Naive thymus-derived CD4-positive, alpha-beta T cell (primary cell): ENCODE measurements around the gene CHRNB1. TPM values are rescaled to one million over a fixed set of nuclear protein-coding genes. Genes with fewer than 3 reads are reported as not detected.
"Not testable (repeated sequence)": the region's sequence is repeated elsewhere in the genome, so short reads cannot be mapped to it uniquely, and the experiment has no call there.

Experiments used
- ATAC-seq: fragments of 150-1000 bp; cut with Tn5 transposase; 2 replicates; pipeline ENCODE4 v1.10.0; 2021; ENCODE audit warnings: mild to moderate bottlenecking, moderate library complexity
- CTCF ChIA-PET: fragments of 350-600 bp; sonication (Branson Sonifier 250); formaldehyde crosslinking; loops from one replicate; lab custom pipeline; 2021; ENCODE audit warnings: antibody characterized with exemption; lab: Charles Lee
- POLR2A ChIA-PET: fragments of 350-600 bp; sonication (Branson Sonifier 250); formaldehyde crosslinking; loops from one replicate; lab custom pipeline; 2021; ENCODE audit warnings: antibody characterized with exemption, inconsistent platforms; lab: Charles Lee
- DNase-seq, 9 donors: peaks; one replicate each; pipeline versions ENCODE4 v3.0.0 to v3.0.0-alpha.2; 2020 to 2022; ENCODE audit warnings: mixed read lengths in 1 of 9
- H3K27ac ChIP-seq: one replicate; pipeline ENCODE4 v1.7.0; 2013; ENCODE audit warnings: mild to moderate bottlenecking, low read depth, low read length, moderate library complexity
- H3K27me3 ChIP-seq, 2 donors: one replicate each; pipeline ENCODE4 v1.7.0; 2013; ENCODE audit warnings: low read length in 2 of 2, mild to moderate bottlenecking in 2 of 2, moderate library complexity in 2 of 2; ENCODE audit not compliant: control insufficient read depth in 2 of 2, insufficient read depth in 2 of 2
- H3K36me3 ChIP-seq, 3 experiments: 1 replicate in 2 of 3; 2 replicates in 1 of 3; pipeline ENCODE4 v1.7.0; 2013; ENCODE audit warnings: low read length in 3 of 3, mild to moderate bottlenecking in 3 of 3, moderate library complexity in 1 of 3; ENCODE audit not compliant: insufficient read depth in 3 of 3, control insufficient read depth in 2 of 3
- H3K4me1 ChIP-seq, 2 donors: one replicate each; pipeline ENCODE4 v1.7.0; 2013; ENCODE audit warnings: low read length in 2 of 2, mild to moderate bottlenecking in 2 of 2, moderate library complexity in 1 of 2; ENCODE audit not compliant: control insufficient read depth in 2 of 2, insufficient read depth in 2 of 2
- H3K4me3 ChIP-seq: 2 replicates; pipeline ENCODE4 v1.7.0; 2013; ENCODE audit warnings: mild to moderate bottlenecking, low read length
- H3K9me3 ChIP-seq, 3 experiments: 1 replicate in 2 of 3; 2 replicates in 1 of 3; pipeline ENCODE4 v1.7.0; 2013; ENCODE audit warnings: low read length in 3 of 3; ENCODE audit not compliant: control insufficient read depth in 2 of 3
- H3K27ac Mint-ChIP-seq, 9 donors: one replicate each; pipeline ENCODE4 v1.8.0; 2020 to 2022; ENCODE audit warnings: mixed read lengths in 9 of 9, mild to moderate bottlenecking in 8 of 9, moderate library complexity in 5 of 9, inconsistent platforms in 2 of 9
- H3K27me3 Mint-ChIP-seq, 5 donors: one replicate each; pipeline ENCODE4 v1.8.0; 2021 to 2022; ENCODE audit warnings: mixed read lengths in 5 of 5, mild to moderate bottlenecking in 1 of 5
- H3K36me3 Mint-ChIP-seq, 5 donors: one replicate each; pipeline ENCODE4 v1.8.0; 2020 to 2022; ENCODE audit warnings: mixed read lengths in 5 of 5, mild to moderate bottlenecking in 3 of 5, inconsistent platforms in 1 of 5
- H3K4me1 Mint-ChIP-seq, 7 donors: one replicate each; pipeline ENCODE4 v1.8.0; 2020 to 2022; ENCODE audit warnings: mixed read lengths in 7 of 7, mild to moderate bottlenecking in 3 of 7, inconsistent platforms in 1 of 7
- H3K4me3 Mint-ChIP-seq, 10 donors: one replicate each; pipeline ENCODE4 v1.8.0; 2020 to 2022; ENCODE audit warnings: mild to moderate bottlenecking in 10 of 10, mixed read lengths in 10 of 10, moderate library complexity in 6 of 10, inconsistent platforms in 2 of 10
- H3K9me3 Mint-ChIP-seq, 11 donors: one replicate each; pipeline ENCODE4 v1.8.0; 2020 to 2022; ENCODE audit warnings: mixed read lengths in 11 of 11, mild to moderate bottlenecking in 4 of 11, inconsistent platforms in 1 of 11, moderate library complexity in 1 of 11
- intact Hi-C, 2 donors: fragments of 100-400 bp; cut with micrococcal nuclease; formaldehyde crosslinking; loops; one replicate each; pipeline ENCODE4 v1.15.1; 2023
- polyA plus RNA-seq, 2 donors: library from polyadenylated mRNA; unstranded; fragments of 300-500 nt; fragmentation: Illumina TruSeq; gene quantifications; one replicate each; pipeline ENCODE4 v1.2.3, GENCODE V29; 2021
- total RNA-seq, 6 experiments: library from RNA in 5 of 6; stranded (reverse) in 5 of 6; gene quantifications; 1 replicate in 5 of 6; 2 replicates in 1 of 6; pipeline ENCODE4 v1.2.3 and lab custom pipeline; 2021 to 2026

The CHRNB1 gene
- total and polyA plus RNA-seq, 7 experiments from 2014 or later: 6.0 to 24.8 (median 7.3) TPM

- Mint-ChIP-seq H3K27ac (peak overlapping the region in 1 of 9 donors; percentile 42), H3K4me3 (no peak overlapping the region), H3K9me3 (peaks cover 0 to 2% (median 0%) of the 10 kb centered on the region in 11 donors), H3K36me3 (peaks cover 0 to 12% (median under 1%) of the 10 kb centered on the region in 5 donors), H3K27me3 (no peaks in the 10 kb centered on the region), H3K4me1 (peaks cover 1 to 21% (median 13%) of the 10 kb centered on the region in 7 donors)
- no peaks in the 10 kb centered on the region for H3K4me1 ChIP-seq
- H3K36me3 ChIP-seq: peaks cover 0 to 62% (median 12%) of the 10 kb centered on the region in 3 experiments
- ATAC-seq (no peak), DNase-seq (no peak)
- H3K27me3 ChIP-seq: no peaks in the 10 kb centered on the region
- no peak overlapping the region for H3K27ac ChIP-seq
- ChIA-PET CTCF (interaction anchor here (1.1 to 1.4 kb wide), 2 partner anchors 10 to 48 kb away, joined by 3 to 4 read pairs; no protein-coding TSS in a partner anchor), POLR2A (interaction anchor here (1.0 to 2.8 kb wide), 5 partner anchors 10 to 82 kb away, joined by 4 to 16 read pairs (median 5); partner anchors contain the start of gene TMEM256)
- H3K9me3 ChIP-seq: no peaks in the 10 kb centered on the region
- H3K4me3 ChIP-seq: no peak overlapping the region
- intact Hi-C loops: no loop called here
Observed at GRCh38 chr17:7466318-7466638, 21.4 kb downstream of the CHRNB1 start.

- Mint-ChIP-seq H3K36me3 (peaks cover 0 to 10% (median 0%) of the 10 kb centered on the region in 5 donors), H3K4me1 (peaks cover 6 to 25% (median 17%) of the 10 kb centered on the region in 7 donors), H3K9me3 (no peaks in the 10 kb centered on the region), H3K4me3 (peak overlapping the region in 1 of 10 donors; percentile 51), H3K27ac (peak overlapping the region in 5 of 9 donors; percentile 26 to 49 (median 33)), H3K27me3 (no peaks in the 10 kb centered on the region)
- Histone ChIP-seq H3K27ac (no peak overlapping the region), H3K4me1 (peaks cover 0 to under 1% of the 10 kb centered on the region in 2 donors), H3K4me3 (no peak overlapping the region), H3K9me3 (no peaks in the 10 kb centered on the region), H3K36me3 (peaks cover 0 to 58% (median 12%) of the 10 kb centered on the region in 3 experiments), H3K27me3 (no peaks in the 10 kb centered on the region)
- intact Hi-C loops: no loop called here
- CTCF ChIA-PET: interaction anchor here (1.1 to 1.4 kb wide), 2 partner anchors 9 to 48 kb away, joined by 3 to 4 read pairs; no protein-coding TSS in a partner anchor
- POLR2A ChIA-PET: interaction anchor here (0.7 to 2.8 kb wide), 6 partner anchors 9 to 82 kb away, joined by 3 to 16 read pairs (median 4); partner anchors contain the start of gene TMEM256
- no peak for DNase-seq
- peak; percentile 72 for ATAC-seq
Observed at GRCh38 chr17:7466639-7467341, 21.9 kb downstream of the CHRNB1 start.

- no peak overlapping the region for H3K4me3 ChIP-seq
- no peaks in the 10 kb centered on the region for H3K27me3 Mint-ChIP-seq
- ChIA-PET POLR2A (interaction anchor here (0.7 to 2.8 kb wide), 4 partner anchors 9 to 64 kb away, joined by 3 to 16 read pairs (median 5); partner anchors contain the start of gene TMEM256), CTCF (interaction anchor here (1.4 kb wide), 1 partner anchor 8 kb away, joined by 4 read pairs; no protein-coding TSS in a partner anchor)
- intact Hi-C loops: no loop called here
- H3K27ac ChIP-seq: no peak overlapping the region
- H3K4me1 Mint-ChIP-seq: peaks cover 10 to 30% (median 20%) of the 10 kb centered on the region in 7 donors
- ATAC-seq (no peak), DNase-seq (no peak)
- peak overlapping the region in 2 of 9 donors; percentile 33 to 63 for H3K27ac Mint-ChIP-seq
- H3K4me1 ChIP-seq: peaks cover 0 to 4% of the 10 kb centered on the region in 2 donors
- no peaks in the 10 kb centered on the region for H3K9me3 ChIP-seq
- H3K36me3 Mint-ChIP-seq: peaks cover 0 to 10% (median 0%) of the 10 kb centered on the region in 5 donors
- H3K27me3 ChIP-seq: no peaks in the 10 kb centered on the region
- H3K9me3 Mint-ChIP-seq: no peaks in the 10 kb centered on the region
- no peak overlapping the region for H3K4me3 Mint-ChIP-seq
- peaks cover 0 to 51% (median 12%) of the 10 kb centered on the region in 3 experiments for H3K36me3 ChIP-seq
Observed at GRCh38 chr17:7467498-7467897, 22.6 kb downstream of the CHRNB1 start.

GRCh38 chr17:7468290-7468689 is 23.4 kb downstream of the CHRNB1 start:
- Mint-ChIP-seq H3K4me3 (no peak overlapping the region), H3K27me3 (no peaks in the 10 kb centered on the region), H3K4me1 (peaks cover 10 to 36% (median 20%) of the 10 kb centered on the region in 7 donors), H3K36me3 (peaks cover 0 to 8% (median 0%) of the 10 kb centered on the region in 5 donors), H3K27ac (peak overlapping the region in 2 of 9 donors; percentile 38 to 43), H3K9me3 (no peaks in the 10 kb centered on the region)
- H3K4me1 ChIP-seq: peaks cover 0 to 4% of the 10 kb centered on the region in 2 donors
- no peak overlapping the region for H3K27ac ChIP-seq
- intact Hi-C loops: no loop called here
- ChIA-PET POLR2A (interaction anchor here (2.8 to 3.7 kb wide), 2 partner anchors 8 to 11 kb away, joined by 16 to 21 read pairs; partner anchors contain the start of gene ZBTB4), CTCF (interaction anchor here (0.5 kb wide), 1 partner anchor 45 kb away, joined by 3 read pairs; no protein-coding TSS in a partner anchor)
- DNase-seq (no peak), ATAC-seq (no peak)
- no peak overlapping the region for H3K4me3 ChIP-seq
- H3K36me3 ChIP-seq: peaks cover 0 to 43% (median 8%) of the 10 kb centered on the region in 3 experiments
- no peaks in the 10 kb centered on the region for H3K27me3 ChIP-seq
- no peaks in the 10 kb centered on the region for H3K9me3 ChIP-seq

- H3K4me1 ChIP-seq: peaks cover 0 to 4% of the 10 kb centered on the region in 2 donors
- H3K9me3 ChIP-seq: no peaks in the 10 kb centered on the region
- no peak for DNase-seq
- Mint-ChIP-seq H3K4me1 (peaks cover 10 to 42% (median 20%) of the 10 kb centered on the region in 7 donors), H3K27me3 (no peaks in the 10 kb centered on the region), H3K27ac (peak overlapping the region in 1 of 9 donors; percentile 38), H3K36me3 (peaks cover 0 to 8% (median 0%) of the 10 kb centered on the region in 5 donors), H3K9me3 (no peaks in the 10 kb centered on the region), H3K4me3 (no peak overlapping the region)
- H3K4me3 ChIP-seq: no peak overlapping the region
- H3K27ac ChIP-seq: no peak overlapping the region
- POLR2A ChIA-PET: interaction anchor here (3.7 kb wide), 1 partner anchor 11 kb away, joined by 21 read pairs; the partner anchor contains the start of gene ZBTB4
- no peaks in the 10 kb centered on the region for H3K27me3 ChIP-seq
- intact Hi-C loops: no loop called here
- CTCF ChIA-PET: interaction anchor here (0.5 kb wide), 1 partner anchor 45 kb away, joined by 3 read pairs; no protein-coding TSS in a partner anchor
- ATAC-seq: no peak
- peaks cover 0 to 37% (median 8%) of the 10 kb centered on the region in 3 experiments for H3K36me3 ChIP-seq
Observed at GRCh38 chr17:7468804-7469389, 24.0 kb downstream of the CHRNB1 start.

GRCh38 chr17:7469843-7470242 is 25.0 kb downstream of the CHRNB1 start:
- H3K27ac ChIP-seq, H3K9me3 Mint-ChIP-seq, H3K4me3 Mint-ChIP-seq, H3K9me3 ChIP-seq, DNase-seq, H3K4me1 ChIP-seq, H3K27me3 ChIP-seq, CTCF ChIA-PET, H3K27me3 Mint-ChIP-seq, ATAC-seq, H3K4me3 ChIP-seq, H3K27ac Mint-ChIP-seq, H3K36me3 Mint-ChIP-seq, intact Hi-C loops: not testable (repeated sequence)
- peaks cover 0 to 33% (median 8%) of the 10 kb centered on the region in 3 experiments for H3K36me3 ChIP-seq
- POLR2A ChIA-PET: interaction anchor here (1.3 to 12.3 kb wide), 4 partner anchors 10 to 32 kb away, joined by 3 to 199 read pairs (median 12); partner anchors contain the start of gene ZBTB4
- H3K4me1 Mint-ChIP-seq: peaks cover 11 to 48% (median 26%) of the 10 kb centered on the region in 7 donors
